HEK293 (cell line): ENCODE results near the gene ZMYND10.

ENCODE experiments used
- MEIS1 ChIP-seq: sonication (generic); formaldehyde crosslinking; IDR thresholded peaks from 2 replicates; pipeline ENCODE4 v1.8.1; 2022; ENCODE audit warnings: missing genetic modification reagents, mild to moderate bottlenecking, borderline replicate concordance
- ZBTB1 ChIP-seq: fragments of 450-650 bp; formaldehyde crosslinking; IDR thresholded peaks from 2 replicates; pipeline ENCODE4 v1.5.1; 2016; ENCODE audit warnings: missing biosample characterization, missing genetic modification characterization
- ZBTB11 ChIP-seq: fragments of 450-650 bp; formaldehyde crosslinking; conservative IDR thresholded peaks from 2 replicates; pipeline ENCODE4 v1.5.1; 2016; ENCODE audit warnings: low read depth, missing biosample characterization, missing genetic modification characterization
- ZBTB6 ChIP-seq: fragments of 450-650 bp; formaldehyde crosslinking; IDR thresholded peaks from 2 replicates; pipeline ENCODE4 v1.5.1; 2017; ENCODE audit warnings: missing biosample characterization, missing genetic modification characterization
- ZBTB8A ChIP-seq: fragments of 450-650 bp; formaldehyde crosslinking; IDR thresholded peaks from 2 replicates; pipeline ENCODE4 v1.5.1; 2016; ENCODE audit warnings: missing biosample characterization, missing genetic modification characterization
- ZNF280C ChIP-seq: fragments of 450-650 bp; formaldehyde crosslinking; IDR thresholded peaks from 2 replicates; pipeline ENCODE4 v1.5.1; 2016; ENCODE audit warnings: missing biosample characterization, missing genetic modification characterization
- ZNF362 ChIP-seq: fragments of 450-650 bp; formaldehyde crosslinking; IDR thresholded peaks from 2 replicates; pipeline ENCODE4 v1.5.1; 2016; ENCODE audit warnings: missing biosample characterization, missing genetic modification characterization
- TF ChIP-seq, protein P1 (sequence below): fragments of 450-650 bp; formaldehyde crosslinking; IDR thresholded peaks from 2 replicates; pipeline ENCODE4 v1.5.1; 2016; ENCODE audit warnings: missing biosample characterization, missing genetic modification characterization
- TF ChIP-seq, protein P2 (sequence below): fragments of 450-650 bp; formaldehyde crosslinking; IDR thresholded peaks from 2 replicates; pipeline ENCODE4 v1.5.1; 2016; ENCODE audit warnings: missing biosample characterization, missing genetic modification characterization, low read depth

- TF ChIP-seq, protein P1, sequence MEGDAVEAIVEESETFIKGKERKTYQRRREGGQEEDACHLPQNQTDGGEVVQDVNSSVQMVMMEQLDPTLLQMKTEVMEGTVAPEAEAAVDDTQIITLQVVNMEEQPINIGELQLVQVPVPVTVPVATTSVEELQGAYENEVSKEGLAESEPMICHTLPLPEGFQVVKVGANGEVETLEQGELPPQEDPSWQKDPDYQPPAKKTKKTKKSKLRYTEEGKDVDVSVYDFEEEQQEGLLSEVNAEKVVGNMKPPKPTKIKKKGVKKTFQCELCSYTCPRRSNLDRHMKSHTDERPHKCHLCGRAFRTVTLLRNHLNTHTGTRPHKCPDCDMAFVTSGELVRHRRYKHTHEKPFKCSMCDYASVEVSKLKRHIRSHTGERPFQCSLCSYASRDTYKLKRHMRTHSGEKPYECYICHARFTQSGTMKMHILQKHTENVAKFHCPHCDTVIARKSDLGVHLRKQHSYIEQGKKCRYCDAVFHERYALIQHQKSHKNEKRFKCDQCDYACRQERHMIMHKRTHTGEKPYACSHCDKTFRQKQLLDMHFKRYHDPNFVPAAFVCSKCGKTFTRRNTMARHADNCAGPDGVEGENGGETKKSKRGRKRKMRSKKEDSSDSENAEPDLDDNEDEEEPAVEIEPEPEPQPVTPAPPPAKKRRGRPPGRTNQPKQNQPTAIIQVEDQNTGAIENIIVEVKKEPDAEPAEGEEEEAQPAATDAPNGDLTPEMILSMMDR (tag by site-specific recombination): no peak
- TF ChIP-seq ZNF362 (no peak), ZNF280C (tag by site-specific recombination) (no peak), ZBTB6 (tag by site-specific recombination) (no peak), ZBTB11 (tag by site-specific recombination) (no peak), MEIS1 (CRISPR knock-in tag) (no peak), ZBTB1 (tag by site-specific recombination) (no peak), ZBTB8A (no peak)
- TF ChIP-seq, protein P2, sequence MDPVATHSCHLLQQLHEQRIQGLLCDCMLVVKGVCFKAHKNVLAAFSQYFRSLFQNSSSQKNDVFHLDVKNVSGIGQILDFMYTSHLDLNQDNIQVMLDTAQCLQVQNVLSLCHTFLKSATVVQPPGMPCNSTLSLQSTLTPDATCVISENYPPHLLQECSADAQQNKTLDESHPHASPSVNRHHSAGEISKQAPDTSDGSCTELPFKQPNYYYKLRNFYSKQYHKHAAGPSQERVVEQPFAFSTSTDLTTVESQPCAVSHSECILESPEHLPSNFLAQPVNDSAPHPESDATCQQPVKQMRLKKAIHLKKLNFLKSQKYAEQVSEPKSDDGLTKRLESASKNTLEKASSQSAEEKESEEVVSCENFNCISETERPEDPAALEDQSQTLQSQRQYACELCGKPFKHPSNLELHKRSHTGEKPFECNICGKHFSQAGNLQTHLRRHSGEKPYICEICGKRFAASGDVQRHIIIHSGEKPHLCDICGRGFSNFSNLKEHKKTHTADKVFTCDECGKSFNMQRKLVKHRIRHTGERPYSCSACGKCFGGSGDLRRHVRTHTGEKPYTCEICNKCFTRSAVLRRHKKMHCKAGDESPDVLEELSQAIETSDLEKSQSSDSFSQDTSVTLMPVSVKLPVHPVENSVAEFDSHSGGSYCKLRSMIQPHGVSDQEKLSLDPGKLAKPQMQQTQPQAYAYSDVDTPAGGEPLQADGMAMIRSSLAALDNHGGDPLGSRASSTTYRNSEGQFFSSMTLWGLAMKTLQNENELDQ: no peak
Measured at GRCh38 chr3:50341537-50341936, 4.0 kb downstream of the ZMYND10 start.
